B cell (primary cell): ENCODE results near the gene PBLD.

Experiments used
- EZH2 ChIP-seq: IDR thresholded peaks from 2 replicates; pipeline ENCODE4 v1.6.1; 2012; ENCODE audit warnings: borderline replicate concordance, low read depth, mild to moderate bottlenecking, moderate library complexity, low read length; ENCODE audit not compliant: insufficient read depth, poor library complexity, severe bottlenecking
- TF ChIP-seq, protein P1 (sequence below): fragments of 200-600 bp; IDR thresholded peaks from one replicate; pipeline ENCODE4 v1.8.0; 2022; ENCODE audit warnings: antibody characterized with exemption, mild to moderate bottlenecking

DNA sequence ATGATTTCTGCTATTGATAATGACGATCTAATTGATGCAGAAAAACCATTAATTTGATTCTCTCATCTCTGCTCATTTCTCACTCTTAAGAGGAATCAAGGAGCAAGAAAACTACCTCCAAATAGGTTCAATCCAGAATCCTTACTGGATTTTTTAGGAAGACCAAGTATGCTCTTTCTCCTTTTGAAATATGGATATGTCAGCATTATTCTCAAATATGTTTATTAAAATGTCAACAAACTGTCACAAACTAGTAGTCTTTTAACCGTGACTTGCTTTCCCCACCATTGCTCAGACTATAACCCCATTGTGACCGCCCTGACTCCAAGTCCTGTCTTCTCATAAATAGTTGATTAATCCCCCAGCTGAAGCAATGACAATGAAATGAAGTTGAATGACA is 99.7 kb downstream of the PBLD start:
- TF ChIP-seq, protein P1, sequence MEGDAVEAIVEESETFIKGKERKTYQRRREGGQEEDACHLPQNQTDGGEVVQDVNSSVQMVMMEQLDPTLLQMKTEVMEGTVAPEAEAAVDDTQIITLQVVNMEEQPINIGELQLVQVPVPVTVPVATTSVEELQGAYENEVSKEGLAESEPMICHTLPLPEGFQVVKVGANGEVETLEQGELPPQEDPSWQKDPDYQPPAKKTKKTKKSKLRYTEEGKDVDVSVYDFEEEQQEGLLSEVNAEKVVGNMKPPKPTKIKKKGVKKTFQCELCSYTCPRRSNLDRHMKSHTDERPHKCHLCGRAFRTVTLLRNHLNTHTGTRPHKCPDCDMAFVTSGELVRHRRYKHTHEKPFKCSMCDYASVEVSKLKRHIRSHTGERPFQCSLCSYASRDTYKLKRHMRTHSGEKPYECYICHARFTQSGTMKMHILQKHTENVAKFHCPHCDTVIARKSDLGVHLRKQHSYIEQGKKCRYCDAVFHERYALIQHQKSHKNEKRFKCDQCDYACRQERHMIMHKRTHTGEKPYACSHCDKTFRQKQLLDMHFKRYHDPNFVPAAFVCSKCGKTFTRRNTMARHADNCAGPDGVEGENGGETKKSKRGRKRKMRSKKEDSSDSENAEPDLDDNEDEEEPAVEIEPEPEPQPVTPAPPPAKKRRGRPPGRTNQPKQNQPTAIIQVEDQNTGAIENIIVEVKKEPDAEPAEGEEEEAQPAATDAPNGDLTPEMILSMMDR: no peak
- TF ChIP-seq EZH2: no peak
